ENCODE measurements around the gene TPP1. TPM values are rescaled to one million over a fixed set of nuclear protein-coding genes. Genes with fewer than 3 reads are reported as not detected.

The TPP1 gene
- total RNA-seq, 1 experiment from 2014 or later, result 21.6 TPM

GRCh38 chr11:6604790-6605189 is 14.4 kb downstream of the TPP1 start:
- Histone ChIP-seq H3F3A (ENCODE audit: low read length, unreplicated experiment) (peaks cover 5% of the 10 kb centered on the region), H3K9me3 (ENCODE audit: low read length) (no peaks in the 10 kb centered on the region), H3K9ac (ENCODE audit: low read length) (peak overlapping the region; percentile 93), H3K4me2 (ENCODE audit: low read length) (peak overlapping the region; percentile 97), H3K4me3 (ENCODE audit: low read length) (peak overlapping the region; percentile 93), H3K27me3 (ENCODE audit: low read length) (no peaks in the 10 kb centered on the region), H3K79me2 (ENCODE audit: low read length) (peaks cover 78% of the 10 kb centered on the region), H3K36me3 (ENCODE audit: low read depth, low read length) (peaks cover 31% of the 10 kb centered on the region; the same call in 1 of the 2 replicates), H4K20me1 (ENCODE audit: low read length) (no peaks in the 10 kb centered on the region), H3K4me1 (ENCODE audit: insufficient read depth, low read length) (peaks cover 38% of the 10 kb centered on the region), H3K9me2 (replicated peaks; ENCODE audit: low read length) (no peaks in the 10 kb centered on the region), H3K27ac (ENCODE audit: low read length) (no peak overlapping the region), H2AFZ (ENCODE audit: low read length) (peak overlapping the region; percentile 85; the same call in 1 of the 2 replicates)
- POLR2A ChIA-PET (ENCODE audit: unreplicated experiment), result no interaction called here
- no TSS peak for BruUV-seq (replicated peaks)
- ATAC-seq (no peak), DNase-seq (no peak)
- intact Hi-C loops (cut with micrococcal nuclease), result loop anchor here (2.0 to 10.0 kb wide), 4 partner anchors 72 to 230 kb away; partner anchors contain the start of genes ARFIP2 and TIMM10B
- TF ChIP-seq EZH2 (IDR thresholded peaks at IDR 0.05; ENCODE audit: low read length, unreplicated experiment) (no peak), EZH2phosphoT487 (IDR thresholded peaks at IDR 0.05; ENCODE audit: borderline replicate concordance, low read length) (no peak)
- TF ChIP-seq, protein P1, sequence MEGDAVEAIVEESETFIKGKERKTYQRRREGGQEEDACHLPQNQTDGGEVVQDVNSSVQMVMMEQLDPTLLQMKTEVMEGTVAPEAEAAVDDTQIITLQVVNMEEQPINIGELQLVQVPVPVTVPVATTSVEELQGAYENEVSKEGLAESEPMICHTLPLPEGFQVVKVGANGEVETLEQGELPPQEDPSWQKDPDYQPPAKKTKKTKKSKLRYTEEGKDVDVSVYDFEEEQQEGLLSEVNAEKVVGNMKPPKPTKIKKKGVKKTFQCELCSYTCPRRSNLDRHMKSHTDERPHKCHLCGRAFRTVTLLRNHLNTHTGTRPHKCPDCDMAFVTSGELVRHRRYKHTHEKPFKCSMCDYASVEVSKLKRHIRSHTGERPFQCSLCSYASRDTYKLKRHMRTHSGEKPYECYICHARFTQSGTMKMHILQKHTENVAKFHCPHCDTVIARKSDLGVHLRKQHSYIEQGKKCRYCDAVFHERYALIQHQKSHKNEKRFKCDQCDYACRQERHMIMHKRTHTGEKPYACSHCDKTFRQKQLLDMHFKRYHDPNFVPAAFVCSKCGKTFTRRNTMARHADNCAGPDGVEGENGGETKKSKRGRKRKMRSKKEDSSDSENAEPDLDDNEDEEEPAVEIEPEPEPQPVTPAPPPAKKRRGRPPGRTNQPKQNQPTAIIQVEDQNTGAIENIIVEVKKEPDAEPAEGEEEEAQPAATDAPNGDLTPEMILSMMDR (conservative IDR thresholded peaks at IDR 0.05; ENCODE audit: low read depth, low read length), result no peak
- CTCF ChIA-PET, result interaction anchor here (1.0 kb wide), 1 partner anchor 78 kb away, joined by 4 read pairs; the partner anchor contains the start of gene MRPL17

- Histone ChIP-seq H3K9ac (ENCODE audit: low read length) (peak overlapping the region; percentile 93), H3K9me3 (ENCODE audit: low read length) (no peaks in the 10 kb centered on the region), H4K20me1 (ENCODE audit: low read length) (no peaks in the 10 kb centered on the region), H3K36me3 (ENCODE audit: low read depth, low read length) (peaks cover 29% of the 10 kb centered on the region; the same call in 1 of the 2 replicates), H2AFZ (ENCODE audit: low read length) (peak overlapping the region; percentile 85), H3K27me3 (ENCODE audit: low read length) (no peaks in the 10 kb centered on the region), H3K4me3 (ENCODE audit: low read length) (peak overlapping the region; percentile 93), H3K4me2 (ENCODE audit: low read length) (peak overlapping the region; percentile 97), H3K4me1 (ENCODE audit: insufficient read depth, low read length) (peaks cover 38% of the 10 kb centered on the region), H3K79me2 (ENCODE audit: low read length) (peaks cover 83% of the 10 kb centered on the region), H3K9me2 (replicated peaks; ENCODE audit: low read length) (no peaks in the 10 kb centered on the region), H3K27ac (ENCODE audit: low read length) (0 out of 2 replicates have a peak overlapping the region, but pooled peaks have one; percentile 5), H3F3A (ENCODE audit: low read length, unreplicated experiment) (peaks cover 5% of the 10 kb centered on the region)
- DNase-seq, result peak; percentile 37
- ATAC-seq, result peak; percentile 53
- BruUV-seq (replicated peaks), result TSS peak; percentile 50
- TF ChIP-seq EZH2 (IDR thresholded peaks at IDR 0.05; ENCODE audit: low read length, unreplicated experiment), result no peak
- TF ChIP-seq, protein P1 (conservative IDR thresholded peaks at IDR 0.05; ENCODE audit: low read depth, low read length), result 0 out of 2 replicates have a peak, but pooled peaks have one; percentile 18
- TF ChIP-seq EZH2phosphoT487 (IDR thresholded peaks at IDR 0.05; ENCODE audit: borderline replicate concordance, low read length), result no peak
- POLR2A ChIA-PET (ENCODE audit: unreplicated experiment), result interaction anchor here (0.6 kb wide), 1 partner anchor 98 kb away, joined by 3 read pairs; no protein-coding TSS in a partner anchor
- intact Hi-C loops (cut with micrococcal nuclease), result loop anchor here (2.0 to 10.0 kb wide), 4 partner anchors 72 to 229 kb away; partner anchors contain the start of genes ARFIP2 and TIMM10B
- CTCF ChIA-PET, result interaction anchor here (0.6 to 1.0 kb wide), 2 partner anchors 79 to 99 kb away, joined by 3 to 4 read pairs; partner anchors contain the start of gene MRPL17
Observed at GRCh38 chr11:6604081-6604626, 15.1 kb downstream of the TPP1 start.

Data from PC-3 (cell line).